Tibial nerve (tissue), 4 donors: ENCODE results near the gene GPC6.

Experiments
- EP300 ChIP-seq, 2 donors: sonication (generic); formaldehyde crosslinking; IDR thresholded peaks; one replicate each; pipeline ENCODE4 v1.6.1; 2017; ENCODE audit warnings: antibody characterized with exemption in 2 of 2, mild to moderate bottlenecking in 1 of 2
- POLR2A ChIP-seq, 2 donors: fragments of 450-650 bp; IDR thresholded peaks; one replicate each; pipeline ENCODE4 v1.6.1; 2017; ENCODE audit warnings: antibody characterized with exemption in 2 of 2, mild to moderate bottlenecking in 2 of 2, moderate library complexity in 2 of 2
- TF ChIP-seq, protein P1 (sequence below), 5 experiments: fragments of 200-600 bp in 3 of 5; fragments of 450-650 bp in 2 of 5; sonication (generic) in 3 of 5; IDR thresholded peaks; one replicate each; pipeline ENCODE4 v1.5.1; 2016 to 2019; ENCODE audit warnings: antibody characterized with exemption in 5 of 5, mild to moderate bottlenecking in 3 of 5, moderate library complexity in 2 of 5

- TF ChIP-seq, protein P1, sequence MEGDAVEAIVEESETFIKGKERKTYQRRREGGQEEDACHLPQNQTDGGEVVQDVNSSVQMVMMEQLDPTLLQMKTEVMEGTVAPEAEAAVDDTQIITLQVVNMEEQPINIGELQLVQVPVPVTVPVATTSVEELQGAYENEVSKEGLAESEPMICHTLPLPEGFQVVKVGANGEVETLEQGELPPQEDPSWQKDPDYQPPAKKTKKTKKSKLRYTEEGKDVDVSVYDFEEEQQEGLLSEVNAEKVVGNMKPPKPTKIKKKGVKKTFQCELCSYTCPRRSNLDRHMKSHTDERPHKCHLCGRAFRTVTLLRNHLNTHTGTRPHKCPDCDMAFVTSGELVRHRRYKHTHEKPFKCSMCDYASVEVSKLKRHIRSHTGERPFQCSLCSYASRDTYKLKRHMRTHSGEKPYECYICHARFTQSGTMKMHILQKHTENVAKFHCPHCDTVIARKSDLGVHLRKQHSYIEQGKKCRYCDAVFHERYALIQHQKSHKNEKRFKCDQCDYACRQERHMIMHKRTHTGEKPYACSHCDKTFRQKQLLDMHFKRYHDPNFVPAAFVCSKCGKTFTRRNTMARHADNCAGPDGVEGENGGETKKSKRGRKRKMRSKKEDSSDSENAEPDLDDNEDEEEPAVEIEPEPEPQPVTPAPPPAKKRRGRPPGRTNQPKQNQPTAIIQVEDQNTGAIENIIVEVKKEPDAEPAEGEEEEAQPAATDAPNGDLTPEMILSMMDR (IDR thresholded peaks at IDR 0.05): no peak
- TF ChIP-seq EP300 (IDR thresholded peaks at IDR 0.05): no peak
- TF ChIP-seq POLR2A (IDR thresholded peaks at IDR 0.05): no peak
These were observed 223.6 kb downstream of the GPC6 start for GRCh38 chr13:93450191-93450621.
